Glutamatergic neuron (in vitro differentiated cells): ENCODE results near the gene DDX3X. TPM values are rescaled to one million over a fixed set of nuclear protein-coding genes. Genes with fewer than 3 reads are reported as not detected.
"Not testable (repeated sequence)": the region's sequence is repeated elsewhere in the genome, so short reads cannot be mapped to it uniquely, and the experiment has no call there.

Experiments
- DNase-seq: peaks from one replicate; pipeline ENCODE4 v3.0.0; 2022
- H3K27ac Mint-ChIP-seq: one replicate; pipeline ENCODE4 v1.8.0; 2020; ENCODE audit warnings: mild to moderate bottlenecking, mixed read lengths, inconsistent platforms; ENCODE audit not compliant: unreplicated experiment
- H3K27me3 Mint-ChIP-seq: one replicate; pipeline ENCODE4 v1.8.0; 2020; ENCODE audit warnings: mild to moderate bottlenecking, moderate library complexity, mixed read lengths, inconsistent platforms; ENCODE audit not compliant: unreplicated experiment
- H3K36me3 Mint-ChIP-seq: one replicate; pipeline ENCODE4 v1.8.0; 2020; ENCODE audit warnings: mild to moderate bottlenecking, mixed read lengths, inconsistent platforms; ENCODE audit not compliant: unreplicated experiment
- H3K4me1 Mint-ChIP-seq: one replicate; pipeline ENCODE4 v1.8.0; 2020; ENCODE audit warnings: mild to moderate bottlenecking, low read depth, mixed read lengths, inconsistent platforms; ENCODE audit not compliant: unreplicated experiment
- H3K4me3 Mint-ChIP-seq: one replicate; pipeline ENCODE4 v1.8.0; 2020; ENCODE audit warnings: mild to moderate bottlenecking, mixed read lengths, inconsistent platforms; ENCODE audit not compliant: unreplicated experiment
- H3K9me3 Mint-ChIP-seq: one replicate; pipeline ENCODE4 v1.8.0; 2020; ENCODE audit warnings: mild to moderate bottlenecking, moderate library complexity, mixed read lengths, inconsistent platforms; ENCODE audit not compliant: unreplicated experiment
- CTCF ChIP-seq: fragments of 200-600 bp; sonication (generic); IDR thresholded peaks from one replicate; pipeline ENCODE4 v1.5.0; 2021; ENCODE audit not compliant: partially characterized antibody, unreplicated experiment
- total RNA-seq: library from RNA; stranded (reverse); fragmentation: NEBNext Ultra II Directional; extraction: Animal tissue kit (Norgen Biotek cat#: 25700); gene quantifications from one replicate; pipeline ENCODE4 v1.2.1, GENCODE V29; 2021; ENCODE audit not compliant: unreplicated experiment

Gene DDX3X
- total RNA-seq, 1 donor from 2014 or later, result 208 TPM

- Mint-ChIP-seq H3K27ac (no peak overlapping the region), H3K36me3 (no peaks in the 10 kb centered on the region), H3K4me1 (no peaks in the 10 kb centered on the region), H3K9me3 (no peaks in the 10 kb centered on the region), H3K4me3 (no peak overlapping the region), H3K27me3 (peaks cover 1% of the 10 kb centered on the region)
- DNase-seq, result no peak
- TF ChIP-seq CTCF, result no peak
These were observed 52.4 kb downstream of the DDX3X start for GRCh38 chrX:41386222-41386990.

- no peaks in the 10 kb centered on the region for H3K9me3 Mint-ChIP-seq
These were observed 54.6 kb downstream of the DDX3X start for GRCh38 chrX:41388543-41388942.

GRCh38 chrX:41389311-41389888 is 55.4 kb downstream of the DDX3X start:
- H3K9me3 Mint-ChIP-seq, result no peaks in the 10 kb centered on the region
- no peaks in the 10 kb centered on the region for H3K36me3 Mint-ChIP-seq
- H3K27me3 Mint-ChIP-seq, result peaks cover 1% of the 10 kb centered on the region
- no peaks in the 10 kb centered on the region for H3K4me1 Mint-ChIP-seq
- H3K4me3 Mint-ChIP-seq, result no peak overlapping the region
- DNase-seq, result no peak
- H3K27ac Mint-ChIP-seq, result no peak overlapping the region
- no peak for TF ChIP-seq CTCF

More at GRCh38 chrX:41388543-41388942, 54.6 kb downstream of the DDX3X start:
- Mint-ChIP-seq H3K27me3 (peaks cover 1% of the 10 kb centered on the region), H3K27ac (no peak overlapping the region), H3K36me3 (no peaks in the 10 kb centered on the region), H3K4me1 (no peaks in the 10 kb centered on the region), H3K4me3 (no peak overlapping the region)
- no peak for TF ChIP-seq CTCF
- no peak for DNase-seq

- H3K9me3 Mint-ChIP-seq, H3K27ac Mint-ChIP-seq, H3K27me3 Mint-ChIP-seq, H3K4me3 Mint-ChIP-seq, H3K4me1 Mint-ChIP-seq, H3K36me3 Mint-ChIP-seq, DNase-seq: not testable (repeated sequence)
These were observed 56.6 kb downstream of the DDX3X start for GRCh38 chrX:41390576-41390975.

GRCh38 chrX:41391606-41392005 is 57.6 kb downstream of the DDX3X start:
- Mint-ChIP-seq H3K9me3 (no peaks in the 10 kb centered on the region), H3K4me1 (no peaks in the 10 kb centered on the region), H3K4me3 (no peak overlapping the region), H3K27me3 (peaks cover 1% of the 10 kb centered on the region), H3K36me3 (no peaks in the 10 kb centered on the region), H3K27ac (no peak overlapping the region)
- no peak for TF ChIP-seq CTCF
- no peak for DNase-seq
